GM21526 (cell line): ENCODE results near the gene ZNF532.
"Not testable (repeated sequence)": the region's sequence is repeated elsewhere in the genome, so short reads cannot be mapped to it uniquely, and the experiment has no call there.

Source experiments
- ATAC-seq: cut with Tn5 transposase; IDR thresholded peaks from one replicate; pipeline ENCODE4 v1.9.1; 2021; ENCODE audit warnings: moderate library complexity; ENCODE audit not compliant: unreplicated experiment, low FRiP score

ZNF532 gene

DNA sequence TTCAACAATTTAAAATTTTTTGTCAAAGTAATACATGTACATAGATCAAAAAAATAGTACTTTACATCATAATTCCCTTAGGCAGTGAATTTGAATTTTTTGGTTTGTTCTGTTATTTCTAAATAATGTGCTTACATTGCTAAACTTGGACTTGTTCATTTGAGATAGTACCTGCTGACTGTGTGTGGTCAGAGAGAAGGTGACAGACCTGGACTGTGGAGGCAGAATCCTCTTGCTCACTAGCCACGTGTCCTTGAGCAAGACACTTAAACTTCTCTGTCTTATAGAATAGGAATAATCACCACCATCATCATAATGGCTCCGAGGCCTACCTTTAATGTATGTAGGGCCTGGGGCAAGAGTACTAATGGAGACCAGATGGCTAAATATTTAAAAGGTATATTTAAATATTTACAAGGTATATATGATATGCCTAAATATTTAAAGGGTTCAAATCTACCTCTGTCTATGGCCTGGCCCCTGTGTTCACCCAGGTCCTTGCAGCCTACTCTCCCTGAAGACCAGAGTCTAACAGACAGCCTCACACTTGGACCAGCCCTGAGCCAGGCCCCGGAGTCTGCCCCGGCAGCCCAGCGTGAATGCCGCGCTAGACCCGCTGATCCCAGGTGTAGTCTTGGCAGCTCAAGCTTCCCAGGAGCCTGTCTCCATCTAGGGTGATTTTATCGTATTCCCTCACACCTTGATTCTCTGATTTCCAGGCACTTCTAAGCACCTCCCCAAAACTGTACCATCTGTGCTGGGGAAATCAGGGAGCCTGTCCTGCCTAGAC is 33.5 kb downstream of the ZNF532 start:
- no peak for ATAC-seq

- no peak for ATAC-seq
Measured at GRCh38 chr18:58900015-58900649, 35.5 kb downstream of the ZNF532 start.

GRCh38 chr18:58901143-58901542 is 36.5 kb downstream of the ZNF532 start:
- ATAC-seq, result no peak

DNA sequence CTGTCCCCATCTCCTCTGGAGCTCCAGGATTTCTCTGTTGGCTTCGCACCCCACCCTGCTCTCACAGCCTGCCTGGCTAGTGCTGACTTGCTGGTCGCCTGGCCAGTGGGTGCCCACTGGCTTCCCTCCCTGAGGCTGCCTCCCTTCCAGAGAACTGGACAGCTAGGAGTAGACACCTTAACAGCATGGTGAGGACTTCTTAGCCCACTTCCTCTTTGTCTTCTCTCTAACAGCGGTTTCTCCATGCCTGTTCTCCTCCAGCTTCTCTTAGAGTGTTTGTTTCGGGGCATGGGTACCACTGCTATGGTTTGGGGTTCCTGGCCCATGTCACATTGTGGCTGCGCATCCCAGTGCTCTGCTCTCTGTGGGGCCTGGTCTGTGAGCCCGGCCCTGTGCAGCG is 37.1 kb downstream of the ZNF532 start:
- ATAC-seq, result no peak

GRCh38 chr18:58902961-58903360 is 38.3 kb downstream of the ZNF532 start:
- ATAC-seq, result no peak

GRCh38 chr18:58903533-58903932 is 38.9 kb downstream of the ZNF532 start:
- ATAC-seq, result no peak

GRCh38 chr18:58905777-58906428 is 41.2 kb downstream of the ZNF532 start:
- no peak for ATAC-seq

DNA sequence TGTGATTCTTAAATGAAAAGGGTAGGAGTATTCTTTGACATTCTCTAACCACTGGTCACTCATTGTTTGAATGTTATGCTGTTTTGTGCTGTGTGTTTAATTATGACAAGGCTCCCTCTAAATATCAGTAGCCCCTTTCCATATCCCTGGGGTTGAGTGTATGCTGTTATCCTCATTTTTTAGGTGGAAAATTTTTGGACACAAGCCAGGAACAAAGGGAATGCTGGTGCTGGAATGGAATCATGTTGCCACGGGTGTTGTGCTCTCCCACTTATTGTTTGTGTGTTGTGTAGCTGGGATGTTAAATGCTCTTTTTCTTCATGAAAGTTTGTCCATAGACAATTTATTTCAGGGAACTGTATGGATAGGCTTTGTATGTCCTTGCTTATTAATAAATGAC is 43.3 kb downstream of the ZNF532 start:
- ATAC-seq, result no peak

DNA sequence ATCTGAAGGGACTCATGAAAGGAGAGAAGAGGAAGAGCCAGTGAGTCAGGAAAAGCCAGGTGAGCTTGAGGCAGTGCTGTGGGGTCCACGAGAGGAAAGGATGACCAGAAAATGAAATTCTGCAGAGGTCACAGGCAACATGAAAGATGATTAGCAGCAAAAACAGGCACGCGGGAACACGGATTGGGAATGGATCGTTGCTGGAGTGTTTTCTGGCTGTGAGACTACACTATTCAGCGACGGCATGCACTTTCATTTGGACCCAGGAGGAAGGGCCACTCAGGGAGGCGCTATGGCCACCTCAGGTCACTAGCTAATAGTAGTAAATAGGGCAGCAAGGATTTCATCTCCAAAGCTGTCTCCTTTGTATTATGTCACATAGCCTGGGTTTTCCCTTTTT is 44.8 kb downstream of the ZNF532 start:
- ATAC-seq, result no peak

- no peak for ATAC-seq
Measured at GRCh38 chr18:58911241-58911640, 46.6 kb downstream of the ZNF532 start.

- no peak for ATAC-seq
Measured at GRCh38 chr18:58911766-58912165, 47.1 kb downstream of the ZNF532 start.

DNA sequence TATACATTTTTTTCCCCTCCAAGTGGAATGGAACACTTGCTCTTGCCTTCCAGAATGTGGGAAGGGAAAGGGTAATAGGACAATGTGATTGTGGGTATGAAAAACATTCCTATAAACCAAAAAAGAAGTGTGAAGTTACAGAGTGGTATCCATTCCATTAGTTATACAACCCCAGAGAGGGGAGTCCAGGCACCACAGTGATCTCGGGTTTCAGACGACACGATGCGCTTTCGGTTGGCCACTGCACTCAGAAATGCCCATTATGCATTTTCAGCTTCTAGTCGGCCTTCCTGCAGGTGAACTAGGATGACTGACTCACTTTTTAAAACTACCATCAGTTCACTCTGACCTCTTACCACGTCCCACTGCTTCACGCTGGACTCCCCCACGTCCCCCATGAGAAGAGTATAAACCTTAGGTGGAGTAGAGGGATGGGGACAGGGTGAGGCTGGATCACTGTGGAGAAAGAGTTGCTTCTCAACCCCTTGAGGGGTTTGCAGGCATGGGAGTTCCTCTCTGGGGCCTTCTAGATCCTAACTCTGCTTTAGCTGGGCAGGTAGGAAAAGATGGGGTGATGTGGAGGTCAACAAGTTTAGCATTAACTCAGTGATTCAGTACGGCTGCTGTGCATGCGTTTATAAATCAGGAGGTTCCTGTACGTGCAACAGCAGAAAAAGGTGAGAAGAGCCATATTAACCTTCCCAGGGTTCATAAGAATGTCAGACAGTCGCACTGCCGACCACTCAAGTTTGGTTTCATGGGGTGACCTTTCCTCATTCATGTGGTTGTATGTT is 50.5 kb downstream of the ZNF532 start:
- no peak for ATAC-seq

GRCh38 chr18:58915995-58916394 is 51.3 kb downstream of the ZNF532 start:
- no peak for ATAC-seq

- ATAC-seq, result not testable (repeated sequence)
Measured at GRCh38 chr18:58919934-58920333, 55.3 kb downstream of the ZNF532 start.

GRCh38 chr18:58922995-58923394 is 58.3 kb downstream of the ZNF532 start:
- no peak for ATAC-seq

GRCh38 chr18:58924473-58924872 is 59.8 kb downstream of the ZNF532 start:
- no peak for ATAC-seq

DNA sequence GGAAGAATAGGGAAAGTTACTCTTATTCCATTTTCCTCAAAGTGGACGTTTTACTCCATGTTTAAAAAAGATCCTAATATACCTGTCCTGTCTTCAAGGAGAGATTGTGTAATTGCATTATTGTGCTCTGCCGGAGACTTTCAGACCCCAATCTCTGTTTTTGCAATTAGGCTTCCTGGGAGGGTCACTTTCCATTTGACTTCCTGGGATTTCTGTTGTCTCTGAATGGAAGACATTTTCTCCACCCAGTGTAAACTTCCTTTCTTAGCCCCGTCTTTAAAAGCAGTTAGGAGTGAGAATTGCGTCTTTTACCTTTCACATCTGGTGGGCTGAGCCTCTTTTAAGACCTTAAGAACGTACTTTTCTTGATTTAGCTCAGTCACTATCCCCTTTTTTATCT is 63.0 kb downstream of the ZNF532 start:
- ATAC-seq, result no peak

DNA sequence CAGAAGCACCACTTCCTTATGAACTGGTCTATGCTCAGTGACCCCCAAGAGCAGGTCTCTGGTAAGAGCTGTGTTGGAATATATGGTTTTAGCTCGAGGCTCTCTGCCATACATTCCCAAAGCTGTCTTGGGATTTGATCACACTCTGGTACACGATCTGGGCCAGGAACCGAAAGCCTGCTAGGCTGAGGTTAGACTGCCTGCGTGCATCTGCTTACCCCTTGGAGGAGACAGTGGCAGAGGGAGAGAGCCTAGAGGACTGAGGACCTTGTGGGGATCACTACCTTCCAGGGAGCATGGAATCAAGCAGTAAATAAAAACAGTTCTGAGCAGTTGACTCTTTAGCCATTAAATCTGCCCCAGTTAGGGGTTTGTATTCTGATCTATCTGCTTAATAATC is 63.7 kb downstream of the ZNF532 start:
- ATAC-seq, result no peak

GRCh38 chr18:58929206-58929605 is 64.5 kb downstream of the ZNF532 start:
- no peak for ATAC-seq

GRCh38 chr18:58934356-58934755 is 69.7 kb downstream of the ZNF532 start:
- ATAC-seq, result no peak
